Fibroblast of villous mesenchyme (primary cell): ENCODE measurements around the gene DDO. TPM values are rescaled to one million over a fixed set of nuclear protein-coding genes. Genes with fewer than 3 reads are reported as not detected.

Source experiments
- DNase-seq: peaks from one replicate; pipeline ENCODE4 v3.0.0-alpha.2; 2010; ENCODE audit warnings: low read depth
- H3K4me3 ChIP-seq: 2 replicates; pipeline ENCODE4 v1.5.1; 2011; ENCODE audit warnings: low read depth, mild to moderate bottlenecking, low read length
- total RNA-seq: library from RNA; depleted of rRNA; stranded (reverse); fragments of >200 nt; gene quantifications from 2 replicates; pipeline ENCODE4 v1.2.3, GENCODE V29; 2012
- TF ChIP-seq, protein P1 (sequence below): IDR thresholded peaks from 2 replicates; pipeline ENCODE4 v1.5.1; 2012; ENCODE audit warnings: low read depth, mild to moderate bottlenecking, low read length; ENCODE audit not compliant: insufficient read depth

The DDO gene
- total RNA-seq, 1 donor: 3.9 TPM

DNA sequence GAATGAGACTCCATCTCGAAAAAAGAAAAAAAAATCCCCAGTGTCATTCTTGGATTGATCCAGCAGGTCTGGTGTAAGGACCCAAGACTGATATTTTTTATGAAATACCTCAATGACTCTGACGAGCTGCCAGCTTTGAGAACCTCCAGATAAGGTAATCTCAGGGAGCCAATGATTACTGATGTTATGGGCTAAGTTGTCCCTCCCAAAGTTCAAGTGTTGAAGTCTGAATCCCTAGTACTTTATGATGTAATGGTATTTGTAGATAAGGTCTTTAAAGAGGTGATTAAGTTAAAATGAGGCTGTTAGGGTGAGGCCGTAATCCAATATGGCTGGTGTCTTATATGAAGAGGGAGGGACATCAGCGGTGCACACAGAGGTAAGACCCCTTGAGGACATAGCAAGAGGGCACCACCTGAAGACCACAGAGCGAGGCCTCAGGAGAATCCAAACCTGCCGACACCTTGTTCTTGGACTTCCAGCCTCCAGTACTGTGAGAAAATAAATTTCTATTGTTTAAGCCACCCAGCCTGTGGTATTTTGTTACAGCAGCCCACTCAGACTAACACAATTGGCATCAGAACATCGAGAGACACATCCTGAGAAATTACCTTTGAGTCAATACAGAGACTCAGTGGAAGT lies 19.7 kb upstream of the DDO start:
- no peak overlapping the region for H3K4me3 ChIP-seq
- TF ChIP-seq, protein P1, sequence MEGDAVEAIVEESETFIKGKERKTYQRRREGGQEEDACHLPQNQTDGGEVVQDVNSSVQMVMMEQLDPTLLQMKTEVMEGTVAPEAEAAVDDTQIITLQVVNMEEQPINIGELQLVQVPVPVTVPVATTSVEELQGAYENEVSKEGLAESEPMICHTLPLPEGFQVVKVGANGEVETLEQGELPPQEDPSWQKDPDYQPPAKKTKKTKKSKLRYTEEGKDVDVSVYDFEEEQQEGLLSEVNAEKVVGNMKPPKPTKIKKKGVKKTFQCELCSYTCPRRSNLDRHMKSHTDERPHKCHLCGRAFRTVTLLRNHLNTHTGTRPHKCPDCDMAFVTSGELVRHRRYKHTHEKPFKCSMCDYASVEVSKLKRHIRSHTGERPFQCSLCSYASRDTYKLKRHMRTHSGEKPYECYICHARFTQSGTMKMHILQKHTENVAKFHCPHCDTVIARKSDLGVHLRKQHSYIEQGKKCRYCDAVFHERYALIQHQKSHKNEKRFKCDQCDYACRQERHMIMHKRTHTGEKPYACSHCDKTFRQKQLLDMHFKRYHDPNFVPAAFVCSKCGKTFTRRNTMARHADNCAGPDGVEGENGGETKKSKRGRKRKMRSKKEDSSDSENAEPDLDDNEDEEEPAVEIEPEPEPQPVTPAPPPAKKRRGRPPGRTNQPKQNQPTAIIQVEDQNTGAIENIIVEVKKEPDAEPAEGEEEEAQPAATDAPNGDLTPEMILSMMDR: no peak
- DNase-seq: no peak

DNA sequence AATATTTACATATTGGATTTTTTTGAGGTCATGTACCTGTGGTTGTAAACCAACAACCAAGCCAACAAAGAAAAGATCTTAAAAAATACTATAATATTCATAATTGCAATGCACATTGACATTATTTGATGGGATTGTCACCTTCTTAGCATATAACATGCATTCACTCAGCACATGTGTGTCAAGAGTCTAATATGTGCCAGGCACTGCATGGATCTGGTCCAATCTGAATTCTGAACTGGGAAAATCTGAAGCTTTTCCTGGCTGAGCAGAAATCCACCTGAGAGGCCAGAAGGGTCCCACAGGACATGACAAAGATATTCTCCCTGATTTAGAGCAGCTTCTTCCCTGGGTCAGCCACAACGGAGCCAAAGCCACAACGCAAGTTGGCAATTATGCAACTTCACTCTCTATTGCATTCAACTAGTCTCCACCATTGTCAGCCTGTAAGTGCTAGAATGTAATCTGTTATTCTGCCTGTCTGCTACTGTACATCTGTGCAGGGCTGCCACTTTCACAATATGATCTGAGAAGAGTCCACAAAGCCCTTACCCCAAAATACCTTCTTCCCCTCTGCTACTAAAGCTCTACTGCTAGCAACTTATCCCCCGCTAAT lies 17.0 kb upstream of the DDO start:
- no peak overlapping the region for H3K4me3 ChIP-seq
- TF ChIP-seq, protein P1: no peak
- DNase-seq: no peak

- DNase-seq: no peak
- TF ChIP-seq, protein P1: no peak
- no peak overlapping the region for H3K4me3 ChIP-seq
Measured at GRCh38 chr6:110430741-110431140, 15.4 kb upstream of the DDO start.

DNA sequence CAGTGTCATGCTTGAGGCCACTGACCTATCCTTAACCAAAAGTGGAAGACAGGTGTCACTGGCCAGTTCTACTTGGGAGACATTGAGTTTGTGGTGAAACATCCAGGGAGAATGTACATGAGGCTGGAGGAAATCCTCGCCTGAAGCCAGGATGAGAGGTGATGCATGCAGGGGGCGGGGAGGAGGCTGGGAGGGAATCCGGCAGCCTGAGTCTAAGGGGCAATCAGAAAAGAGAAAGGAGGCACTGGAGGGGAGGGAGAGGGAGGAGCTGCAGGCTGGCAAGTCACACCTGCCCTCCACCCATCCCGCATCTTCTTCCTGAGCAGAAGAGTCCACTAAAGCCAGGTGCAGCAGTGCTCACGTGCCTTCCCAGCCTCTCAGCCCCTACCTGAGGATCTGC lies 14.9 kb upstream of the DDO start:
- TF ChIP-seq, protein P1: no peak
- DNase-seq: no peak
- no peak overlapping the region for H3K4me3 ChIP-seq

- H3K4me3 ChIP-seq: no peak overlapping the region
- TF ChIP-seq, protein P1: no peak
- no peak for DNase-seq
Measured at GRCh38 chr6:110428153-110428552, 12.8 kb upstream of the DDO start.

- TF ChIP-seq, protein P1: no peak
Measured at GRCh38 chr6:110425816-110426215, 10.4 kb upstream of the DDO start.

More at GRCh38 chr6:110425816-110426215, 10.4 kb upstream of the DDO start:
- no peak for DNase-seq
- no peak overlapping the region for H3K4me3 ChIP-seq
